Umbilical cord (tissue), 2 donors: ENCODE measurements around the gene FRMPD1. TPM values are rescaled to one million over a fixed set of nuclear protein-coding genes. Genes with fewer than 3 reads are reported as not detected.

ENCODE experiments used
- DNase-seq: peaks from one replicate; pipeline ENCODE4 v3.0.0-alpha.2; 2015; ENCODE audit warnings: low spot score
- total RNA-seq: library from RNA; depleted of rRNA; stranded (reverse); fragments of >200 nt; gene quantifications from one replicate; pipeline ENCODE4 v1.2.3, GENCODE V29; 2014; ENCODE audit warnings: low replicate concordance; ENCODE audit not compliant: insufficient read depth

Gene FRMPD1
- total RNA-seq, 1 donor from 2014 or later: 2.9 TPM

GRCh38 chr9:37635808-37636207 is 14.9 kb upstream of the FRMPD1 start:
- no peak for DNase-seq

DNA sequence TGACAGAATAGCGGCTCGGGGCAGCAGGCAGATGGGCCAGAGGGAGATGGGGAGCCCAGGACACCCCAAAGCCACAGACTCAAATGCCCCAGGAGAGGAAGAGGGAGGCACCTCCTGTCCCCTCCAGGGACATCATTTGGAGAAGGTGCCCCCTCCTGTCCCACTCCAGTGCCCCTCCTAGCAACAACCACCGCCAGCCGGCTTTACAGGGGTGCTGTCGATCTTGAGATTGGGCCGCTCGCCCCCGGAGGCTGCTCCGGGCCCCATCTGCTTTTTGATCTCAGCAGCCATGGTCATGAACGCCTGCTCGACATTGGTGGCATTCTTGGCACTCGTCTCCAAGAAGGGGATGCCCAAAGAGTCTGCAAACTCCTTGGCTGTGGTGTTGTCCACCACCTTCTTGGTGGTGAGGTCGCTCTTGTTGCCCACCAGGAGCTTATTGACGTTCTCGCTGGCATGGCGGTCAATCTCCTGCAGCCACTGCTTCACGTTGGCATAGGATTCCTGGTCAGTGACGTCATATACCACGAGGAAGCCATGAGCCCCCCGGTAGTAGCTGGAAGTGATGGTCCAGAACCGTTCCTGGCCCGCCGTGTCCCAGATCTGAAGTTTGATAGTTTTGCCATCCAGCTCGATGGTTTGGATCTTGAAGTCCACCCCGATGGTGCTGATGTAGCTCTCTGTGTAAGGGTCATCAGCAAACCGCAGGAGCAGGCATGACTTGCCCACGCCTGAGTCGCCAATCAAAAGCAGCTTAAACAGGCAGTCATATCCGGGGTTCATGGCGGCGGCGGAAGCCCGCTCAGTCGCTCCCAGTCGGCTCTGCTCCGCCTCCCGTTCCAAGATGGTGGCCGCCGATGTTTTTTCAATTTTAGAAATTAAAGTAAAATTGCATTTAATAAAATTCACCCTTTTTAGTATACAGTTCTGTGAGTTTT is 14.0 kb upstream of the FRMPD1 start:
- no peak for DNase-seq

GRCh38 chr9:37639109-37639762 is 11.5 kb upstream of the FRMPD1 start:
- no peak for DNase-seq

DNA sequence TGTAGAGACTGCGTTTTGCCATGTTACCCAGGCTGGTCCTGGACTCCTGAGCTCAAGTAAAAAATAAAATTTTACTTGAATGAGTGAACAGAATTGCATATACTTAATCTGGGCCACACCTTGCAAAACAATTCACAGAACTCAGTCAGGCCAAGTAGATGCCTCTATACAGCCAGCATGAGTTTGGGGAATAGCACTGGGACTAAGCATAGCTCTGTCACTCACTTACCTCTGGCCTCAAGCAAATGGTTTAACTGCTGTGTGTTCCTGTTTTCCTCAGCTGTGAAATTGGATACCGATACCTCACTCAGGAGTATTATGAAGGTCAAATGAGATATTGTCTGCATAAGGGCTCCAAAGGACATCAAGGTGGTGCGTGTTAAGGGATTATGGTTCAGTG is 10.9 kb upstream of the FRMPD1 start:
- no peak for DNase-seq

DNA sequence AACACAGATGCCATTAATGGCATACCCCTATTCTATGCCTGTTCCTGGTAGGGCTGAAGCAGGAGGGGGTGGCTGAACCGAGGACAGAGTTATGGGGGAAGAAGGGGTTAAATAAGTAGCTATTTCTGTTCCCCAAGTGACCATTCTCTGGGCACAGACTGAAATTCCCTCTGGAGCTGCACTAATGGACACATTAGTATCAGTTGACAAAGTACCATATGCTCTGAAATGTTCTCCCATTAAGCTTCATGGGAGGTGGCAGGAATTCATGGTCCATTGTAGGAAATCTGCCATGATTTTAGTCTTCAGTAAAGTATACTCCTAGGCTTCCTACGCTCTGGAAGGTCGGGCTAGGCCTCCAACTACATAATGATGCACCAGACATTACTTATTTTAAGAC is 10.5 kb upstream of the FRMPD1 start:
- no peak for DNase-seq

- no peak for DNase-seq
These were observed 9.4 kb upstream of the FRMPD1 start for GRCh38 chr9:37641331-37641730.

GRCh38 chr9:37643214-37643613 is 7.5 kb upstream of the FRMPD1 start:
- DNase-seq: no peak

DNA sequence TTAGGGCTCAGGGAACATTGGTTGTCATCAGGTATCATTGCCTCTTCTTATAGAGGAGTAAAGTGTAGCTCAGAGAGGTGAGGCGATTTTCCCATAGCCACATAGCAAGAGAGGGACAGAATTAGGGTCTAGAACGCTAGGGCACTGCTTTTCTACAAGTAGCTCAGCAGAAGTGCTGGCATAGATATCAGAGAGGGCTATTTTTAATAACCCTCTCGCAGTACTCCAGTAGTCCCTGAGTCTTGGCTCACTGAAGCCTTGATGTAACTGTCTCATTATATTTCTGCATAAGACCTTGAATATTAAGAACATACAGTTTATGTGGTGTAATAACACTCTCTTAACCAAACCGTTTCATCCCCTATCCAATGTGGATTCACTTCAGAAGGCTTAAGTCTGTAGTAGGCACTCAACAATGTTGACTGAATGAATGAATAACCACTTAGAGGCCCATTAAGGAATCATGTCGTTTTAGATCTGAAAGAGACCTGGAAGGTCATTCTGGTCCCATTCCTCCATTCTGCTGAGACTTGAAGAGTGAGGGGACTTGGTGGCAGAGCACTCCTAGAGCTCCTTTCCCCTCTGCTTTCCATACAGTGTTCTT is 4.7 kb upstream of the FRMPD1 start:
- DNase-seq: no peak

DNA sequence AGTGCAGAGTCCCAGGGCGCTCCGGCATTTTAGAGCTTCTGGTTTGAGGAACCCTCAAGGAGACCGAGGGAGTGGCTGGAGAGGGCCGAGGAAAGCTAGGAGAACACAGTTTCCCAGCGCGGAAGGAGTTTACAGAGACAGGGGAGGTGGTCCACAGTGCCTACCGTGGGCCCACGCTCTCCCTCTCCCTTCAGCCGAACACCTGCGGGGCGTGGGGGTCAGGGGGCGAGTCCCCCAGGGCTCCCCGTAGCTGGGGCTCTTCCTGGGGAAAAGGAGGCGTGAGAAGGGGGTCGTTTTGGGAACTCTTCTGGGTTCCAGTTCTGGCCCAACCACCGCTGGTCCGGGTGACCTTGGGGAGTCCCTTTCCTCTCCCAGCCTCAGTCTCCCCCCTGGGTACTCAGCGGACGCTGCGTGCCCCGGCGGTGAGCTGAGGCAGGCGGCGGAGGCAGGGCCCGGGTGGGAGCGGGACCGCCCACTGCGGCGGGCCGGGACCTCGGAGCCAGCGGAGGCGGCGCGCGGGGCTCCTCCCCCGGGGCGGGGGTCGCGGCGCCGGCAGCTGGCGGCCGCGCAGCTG is 368 bp upstream of the FRMPD1 start:
- DNase-seq: no peak

GRCh38 chr9:37652261-37652660 is 1.5 kb downstream of the FRMPD1 start:
- DNase-seq: no peak

- no peak for DNase-seq
These were observed 2.6 kb downstream of the FRMPD1 start for GRCh38 chr9:37653385-37653784.

DNA sequence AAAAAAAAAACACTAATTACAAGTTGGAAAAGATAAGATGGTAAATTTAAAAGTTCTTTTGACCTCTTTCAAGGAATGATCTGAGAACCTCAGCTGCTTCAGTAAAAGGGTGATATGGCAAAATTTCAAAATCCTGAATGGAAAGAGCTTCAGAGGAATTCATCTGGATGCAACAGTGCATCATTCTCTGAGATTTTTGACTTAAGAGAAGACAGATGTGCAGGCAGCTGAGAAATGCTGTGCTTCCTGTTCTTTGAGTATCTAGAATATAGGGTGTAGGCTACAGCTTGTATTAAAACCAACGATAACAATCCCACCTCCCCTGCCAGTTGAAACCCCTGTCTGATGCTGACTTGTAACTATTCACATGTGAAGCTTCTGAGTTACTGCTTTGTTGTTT is 6.2 kb downstream of the FRMPD1 start:
- peak; percentile 40 for DNase-seq

DNA sequence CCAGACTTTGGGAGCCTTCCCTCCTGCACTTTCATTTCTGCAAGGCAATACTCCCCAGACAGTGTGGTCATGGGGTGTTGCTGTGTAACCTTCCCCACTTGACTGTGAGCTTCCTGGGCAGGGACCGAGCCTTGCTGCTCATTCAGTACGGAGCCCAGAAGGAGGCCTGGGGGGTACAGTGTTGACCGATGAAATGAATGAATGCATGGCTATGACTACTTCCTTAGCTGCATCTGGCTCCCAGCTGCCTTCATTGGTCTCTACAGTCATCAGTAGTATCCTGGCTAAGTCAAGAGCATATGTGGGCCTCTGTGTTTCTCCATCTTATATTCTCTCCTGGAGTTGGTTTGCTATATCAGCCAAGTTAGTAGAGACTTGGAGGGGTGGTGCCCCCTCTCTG is 9.9 kb downstream of the FRMPD1 start:
- DNase-seq: no peak

DNA sequence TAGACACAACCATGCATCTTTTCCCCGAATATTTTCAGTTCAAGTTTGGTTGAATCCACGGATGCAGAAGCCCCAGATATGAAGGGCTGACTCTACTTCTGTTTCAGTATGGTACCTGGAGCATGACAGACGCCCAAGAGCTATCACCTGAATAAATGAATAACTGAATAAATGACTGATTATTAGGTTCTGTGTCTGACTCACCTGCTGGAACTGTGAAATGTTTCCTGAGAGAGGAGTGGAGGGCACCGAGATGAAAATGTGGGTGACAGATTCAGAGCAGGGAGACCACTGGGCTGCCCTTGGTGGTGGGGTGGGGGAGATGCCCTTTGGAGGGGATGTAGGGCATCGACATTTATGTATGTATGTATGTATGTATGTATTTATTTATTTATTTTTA is 13.2 kb downstream of the FRMPD1 start:
- no peak for DNase-seq

DNA sequence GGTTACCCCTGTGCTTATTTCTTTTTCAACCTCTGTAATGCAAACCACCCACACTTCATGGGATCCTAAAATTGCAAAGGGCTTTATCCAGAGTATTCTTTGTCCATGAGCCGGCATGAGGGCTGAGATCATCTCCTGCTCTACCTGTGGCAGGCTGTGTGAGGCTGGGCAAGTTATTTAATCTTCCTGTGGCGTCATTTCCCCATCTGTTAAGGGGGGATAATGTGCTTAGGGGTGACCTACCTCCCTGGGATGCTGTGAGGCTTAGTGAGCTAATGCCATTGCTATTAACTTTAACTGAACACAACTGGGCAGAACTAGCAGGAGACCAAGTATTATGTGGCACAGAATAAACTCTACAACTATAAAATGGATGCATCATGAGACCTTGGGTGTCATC is 17.0 kb downstream of the FRMPD1 start:
- no peak for DNase-seq

DNA sequence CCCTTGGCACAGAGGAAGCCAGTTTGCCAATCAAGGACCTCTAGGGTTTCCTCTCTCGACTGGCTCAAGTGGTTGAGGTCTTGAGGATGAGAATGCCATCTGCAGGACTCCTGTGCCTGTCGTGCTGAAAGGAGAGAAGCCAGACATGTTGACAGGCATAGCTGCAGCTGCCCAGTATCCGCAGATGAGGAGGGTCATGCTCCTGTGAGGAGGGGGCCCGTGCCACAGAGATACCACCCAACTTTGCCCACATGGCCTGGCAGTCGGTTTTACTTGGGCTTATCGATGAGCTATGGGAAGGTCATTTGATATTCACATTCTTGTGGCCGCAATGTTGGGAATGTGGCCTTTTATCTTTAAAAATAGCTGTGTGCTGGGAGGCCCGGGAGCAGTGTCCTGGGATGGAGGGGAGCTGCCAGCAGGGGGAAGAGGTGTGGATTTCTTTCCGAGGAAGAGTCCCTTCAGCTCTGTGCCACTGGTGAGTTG is 17.4 kb downstream of the FRMPD1 start:
- no peak for DNase-seq

GRCh38 chr9:37669232-37669631 is 18.5 kb downstream of the FRMPD1 start:
- no peak for DNase-seq

- DNase-seq: no peak
These were observed 24.9 kb downstream of the FRMPD1 start for GRCh38 chr9:37675661-37676060.

DNA sequence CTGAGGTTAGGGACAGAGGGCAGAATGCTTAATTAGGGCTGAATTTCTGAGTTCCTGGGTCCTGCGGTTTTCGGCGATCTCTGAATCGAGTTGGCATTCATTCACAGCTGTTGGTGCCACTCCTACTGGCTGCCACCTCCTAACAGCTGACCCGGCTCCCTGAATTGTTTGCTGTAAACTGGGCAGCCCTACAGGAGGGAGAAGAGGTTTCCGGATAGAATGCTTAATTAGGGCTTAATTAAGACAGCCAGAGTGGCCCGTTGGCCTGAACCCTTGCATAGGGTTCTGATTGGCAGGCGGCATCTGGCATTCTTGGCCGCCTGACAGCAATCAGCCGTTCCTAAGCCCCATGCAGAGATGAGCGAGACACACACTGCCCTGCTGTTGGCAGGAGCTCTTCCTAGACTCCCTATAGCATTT is 25.7 kb downstream of the FRMPD1 start:
- no peak for DNase-seq

DNA sequence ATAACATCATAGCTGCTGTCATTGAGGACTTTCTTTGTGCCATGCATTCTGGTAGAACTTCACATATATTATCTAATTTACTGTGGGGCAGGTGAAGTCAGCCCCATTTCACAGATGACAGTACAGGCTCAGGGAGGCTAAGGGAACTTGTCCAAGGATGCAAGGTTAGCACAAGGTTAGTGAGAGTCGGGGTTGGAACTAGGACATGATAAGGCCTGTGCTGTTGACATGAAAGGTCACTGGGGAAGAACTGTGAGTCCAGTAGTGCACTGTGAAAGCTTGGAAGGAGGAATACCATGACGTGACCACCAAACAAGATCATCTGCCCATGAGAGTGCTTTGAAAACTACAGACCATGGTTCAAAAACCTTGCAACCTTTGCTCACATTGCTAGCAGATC is 26.7 kb downstream of the FRMPD1 start:
- DNase-seq: no peak

GRCh38 chr9:37678789-37679273 is 28.1 kb downstream of the FRMPD1 start:
- no peak for DNase-seq
